ENCODE data around the gene SGSM2. TPM values are rescaled to one million over a fixed set of nuclear protein-coding genes. Genes with fewer than 3 reads are reported as not detected.

SGSM2 gene
- total and polyA plus RNA-seq, 2 experiments from 2014 or later, result 13.7 to 52.4 TPM

- Histone ChIP-seq H3K36me3 (ENCODE audit: insufficient read depth) (no peaks in the 10 kb centered on the region), H4K20me1 (replicated peaks; ENCODE audit: insufficient read depth) (peaks cover 24% of the 10 kb centered on the region), H3K4me1 (ENCODE audit: insufficient read depth) (peaks cover 10% of the 10 kb centered on the region), H3K79me2 (replicated peaks; ENCODE audit: insufficient read depth) (peaks cover 24% of the 10 kb centered on the region), H3K4me3 (no peak overlapping the region), H3F3A (replicated peaks; ENCODE audit: low read depth) (peaks cover 30% of the 10 kb centered on the region), H3K27me3 (ENCODE audit: insufficient read depth) (no peaks in the 10 kb centered on the region), H3K4me2 (no peak overlapping the region), H3K9me2 (ENCODE audit: insufficient read depth) (no peaks in the 10 kb centered on the region), H2AFZ (no peak overlapping the region), H3K27ac (ENCODE audit: low read depth) (no peak overlapping the region)
- H3K27ac Mint-ChIP-seq, result no peak overlapping the region
- peaks cover 14% of the 10 kb centered on the region for H3K36me3 Mint-ChIP-seq (ENCODE audit: low read depth)
- H3K4me1 Mint-ChIP-seq, result peaks cover 5% of the 10 kb centered on the region
- no peaks in the 10 kb centered on the region for H3K9me3 Mint-ChIP-seq
- DNase-seq (ENCODE audit: low spot score) (no peak), ATAC-seq (no peak)
- TF ChIP-seq CTCF (conservative IDR thresholded peaks at IDR 0.05; ENCODE audit: low read depth in 2 of 2), result no peak
- TF ChIP-seq REST (IDR thresholded peaks at IDR 0.05; ENCODE audit: unreplicated experiment), result no peak
- TF ChIP-seq CREB1 (CRISPR knock-in tag; IDR thresholded peaks at IDR 0.05; ENCODE audit: low read depth), result no peak
- TF ChIP-seq EZH2 (IDR thresholded peaks at IDR 0.05; ENCODE audit: low read depth, unreplicated experiment), result no peak
- no peak for TF ChIP-seq ZNF462 (CRISPR knock-in tag; IDR thresholded peaks at IDR 0.05)
- no peak for TF ChIP-seq NANOG (IDR thresholded peaks at IDR 0.05; ENCODE audit: borderline replicate concordance)
- TF ChIP-seq JUNB (IDR thresholded peaks at IDR 0.05; ENCODE audit: unreplicated experiment), result no peak
- TF ChIP-seq ETS1 (IDR thresholded peaks at IDR 0.05), result no peak
- no peak for TF ChIP-seq ZNF331 (CRISPR knock-in tag; IDR thresholded peaks at IDR 0.05; ENCODE audit: low read depth)
- no peak for TF ChIP-seq EZH2phosphoT487 (IDR thresholded peaks at IDR 0.05; ENCODE audit: unreplicated experiment)
- no peak for TF ChIP-seq ZNF114 (CRISPR knock-in tag; IDR thresholded peaks at IDR 0.05)
- no peak for TF ChIP-seq STAT1 (IDR thresholded peaks at IDR 0.05; ENCODE audit: unreplicated experiment)
- no peak for TF ChIP-seq POLR2AphosphoS5 (IDR thresholded peaks at IDR 0.05; ENCODE audit: low read depth)
- H3K4me3 Mint-ChIP-seq, result peak overlapping the region; percentile 64
- peaks cover 2% of the 10 kb centered on the region for H3K27me3 Mint-ChIP-seq (ENCODE audit: insufficient read depth, low read depth, poor library complexity)
Measured at GRCh38 chr17:2304931-2305330, 32.4 kb upstream of the SGSM2 start.
